ENCODE measurements around the gene TAS2R41.
"Not testable (repeated sequence)": the region's sequence is repeated elsewhere in the genome, so short reads cannot be mapped to it uniquely, and the experiment has no call there.

Gene TAS2R41

DNA sequence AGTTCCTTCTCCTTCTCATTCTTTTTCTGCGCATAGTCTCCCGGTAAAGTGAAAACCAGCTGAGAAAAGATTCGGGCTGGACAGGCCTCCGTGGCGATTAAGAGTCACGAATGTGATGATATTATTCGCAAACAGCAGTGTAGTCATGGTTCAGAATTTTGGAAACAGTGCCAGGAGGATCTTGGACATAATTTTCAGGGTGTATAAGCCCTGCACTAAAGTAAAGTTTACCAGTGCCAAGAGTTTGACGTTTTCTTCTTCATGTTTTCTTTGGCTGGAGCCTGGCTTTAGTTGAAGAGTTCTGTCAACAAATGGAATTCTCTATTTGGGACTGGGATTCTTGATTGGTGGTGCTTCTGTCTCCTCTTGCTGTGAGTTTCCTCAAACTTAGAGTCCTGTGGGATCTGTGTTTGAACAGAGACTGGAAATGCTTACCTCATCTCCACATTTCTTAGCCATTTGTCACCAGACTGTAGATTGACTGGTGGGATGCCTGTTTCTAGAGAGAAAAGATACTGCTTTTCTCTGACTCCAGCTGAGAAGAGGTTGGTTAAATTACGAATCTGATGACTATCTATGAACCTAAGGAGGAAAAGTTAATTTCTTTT is 44.7 kb downstream of the TAS2R41 start:
- not testable (repeated sequence) for ATAC-seq

Data from activated CD4-positive, CD25-positive, alpha-beta regulatory T cell treated with anti-CD3 and anti-CD28 coated beads, Interleukin-2, amount 50 U/mL, for 24 hours (primary cell).